ENCODE results near the gene SLC5A12. TPM values are rescaled to one million over a fixed set of nuclear protein-coding genes. Genes with fewer than 3 reads are reported as not detected.

SLC5A12 gene
- total RNA-seq, 4 donors from 2014 or later: not detected

GRCh38 chr11:26665946-26666345, 55.9 kb downstream of the SLC5A12 start:
- TF ChIP-seq, protein P1, sequence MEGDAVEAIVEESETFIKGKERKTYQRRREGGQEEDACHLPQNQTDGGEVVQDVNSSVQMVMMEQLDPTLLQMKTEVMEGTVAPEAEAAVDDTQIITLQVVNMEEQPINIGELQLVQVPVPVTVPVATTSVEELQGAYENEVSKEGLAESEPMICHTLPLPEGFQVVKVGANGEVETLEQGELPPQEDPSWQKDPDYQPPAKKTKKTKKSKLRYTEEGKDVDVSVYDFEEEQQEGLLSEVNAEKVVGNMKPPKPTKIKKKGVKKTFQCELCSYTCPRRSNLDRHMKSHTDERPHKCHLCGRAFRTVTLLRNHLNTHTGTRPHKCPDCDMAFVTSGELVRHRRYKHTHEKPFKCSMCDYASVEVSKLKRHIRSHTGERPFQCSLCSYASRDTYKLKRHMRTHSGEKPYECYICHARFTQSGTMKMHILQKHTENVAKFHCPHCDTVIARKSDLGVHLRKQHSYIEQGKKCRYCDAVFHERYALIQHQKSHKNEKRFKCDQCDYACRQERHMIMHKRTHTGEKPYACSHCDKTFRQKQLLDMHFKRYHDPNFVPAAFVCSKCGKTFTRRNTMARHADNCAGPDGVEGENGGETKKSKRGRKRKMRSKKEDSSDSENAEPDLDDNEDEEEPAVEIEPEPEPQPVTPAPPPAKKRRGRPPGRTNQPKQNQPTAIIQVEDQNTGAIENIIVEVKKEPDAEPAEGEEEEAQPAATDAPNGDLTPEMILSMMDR (IDR thresholded peaks at IDR 0.05): no peak
- TF ChIP-seq POLR2A (IDR thresholded peaks at IDR 0.05; ENCODE audit: low read depth) (no peak), EP300 (IDR thresholded peaks at IDR 0.05) (no peak), POLR2AphosphoS5 (IDR thresholded peaks at IDR 0.05) (no peak)
- Histone ChIP-seq H3K9me3 (no peaks in the 10 kb centered on the region), H3K27ac (replicated peaks in 1 of 4) (no peak overlapping the region), H3K36me3 (no peaks in the 10 kb centered on the region), H3K4me1 (no peaks in the 10 kb centered on the region), H3K4me3 (no peak overlapping the region), H3K27me3 (no peaks in the 10 kb centered on the region)
- no peak for DNase-seq (ENCODE audit: extremely low spot score)
- intact Hi-C loops (cut with DNase I): no loop called here
- whole genome bisulfite sequencing: 90% methylated on average over 1 of the region's 1 CpG

- H3K27me3 ChIP-seq: no peaks in the 10 kb centered on the region
- no peaks in the 10 kb centered on the region for H3K9me3 ChIP-seq
Measured at GRCh38 chr11:26665036-26665435, 56.8 kb downstream of the SLC5A12 start.

GRCh38 chr11:26662916-26663315, 58.9 kb downstream of the SLC5A12 start:
- 85% methylated on average over 1 of the region's 1 CpG for WGBS
- Histone ChIP-seq H3K36me3 (no peaks in the 10 kb centered on the region), H3K4me1 (no peaks in the 10 kb centered on the region), H3K4me3 (no peak overlapping the region), H3K27ac (replicated peaks in 1 of 4) (no peak overlapping the region), H3K27me3 (no peaks in the 10 kb centered on the region), H3K9me3 (no peaks in the 10 kb centered on the region)
- no peak for DNase-seq (ENCODE audit: extremely low spot score)
- intact Hi-C loops (cut with DNase I): no loop called here
- TF ChIP-seq POLR2AphosphoS5 (IDR thresholded peaks at IDR 0.05) (no peak), EP300 (IDR thresholded peaks at IDR 0.05) (no peak), POLR2A (IDR thresholded peaks at IDR 0.05; ENCODE audit: low read depth) (no peak)
- TF ChIP-seq, protein P1 (IDR thresholded peaks at IDR 0.05): no peak

More at GRCh38 chr11:26665036-26665435, 56.8 kb downstream of the SLC5A12 start:
- Histone ChIP-seq H3K27ac (replicated peaks in 1 of 4) (no peak overlapping the region), H3K4me1 (no peaks in the 10 kb centered on the region), H3K36me3 (no peaks in the 10 kb centered on the region), H3K4me3 (no peak overlapping the region)
- intact Hi-C loops (cut with DNase I): no loop called here
- no peak for TF ChIP-seq POLR2AphosphoS5 (IDR thresholded peaks at IDR 0.05)
- no peak for TF ChIP-seq POLR2A (IDR thresholded peaks at IDR 0.05; ENCODE audit: low read depth)
- TF ChIP-seq, protein P1 (IDR thresholded peaks at IDR 0.05): no peak
- no peak for TF ChIP-seq EP300 (IDR thresholded peaks at IDR 0.05)
- no peak for DNase-seq (ENCODE audit: extremely low spot score)
- WGBS: 73% methylated on average over 2 of the region's 2 CpGs

DNA sequence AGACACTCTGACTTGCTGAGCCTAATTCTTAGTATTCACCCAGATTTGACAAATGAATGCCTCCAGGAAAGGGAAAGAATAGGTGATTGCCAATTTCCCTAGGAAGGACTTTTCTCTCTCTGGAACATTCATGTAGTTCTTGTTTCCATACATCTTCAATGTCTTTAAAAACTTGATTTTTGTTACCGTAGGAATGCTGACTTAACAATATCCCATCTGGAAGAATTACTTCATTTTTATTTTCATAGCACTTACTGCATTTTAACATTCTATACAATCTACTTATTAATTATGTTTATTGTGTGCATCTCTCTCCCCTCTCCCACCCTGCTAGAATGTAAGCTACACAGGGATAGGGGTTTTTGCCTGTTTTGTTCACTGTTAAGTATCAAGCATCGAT, 66.6 kb downstream of the SLC5A12 start:
- no peaks in the 10 kb centered on the region for H3K4me1 ChIP-seq
- H3K27me3 ChIP-seq: no peaks in the 10 kb centered on the region
- H3K27ac ChIP-seq (replicated peaks in 1 of 4): no peak overlapping the region
- no peaks in the 10 kb centered on the region for H3K9me3 ChIP-seq
- no peak for TF ChIP-seq EP300 (IDR thresholded peaks at IDR 0.05)
- no peak for TF ChIP-seq POLR2A (IDR thresholded peaks at IDR 0.05; ENCODE audit: low read depth)
- TF ChIP-seq POLR2AphosphoS5 (IDR thresholded peaks at IDR 0.05): no peak
- TF ChIP-seq, protein P1 (IDR thresholded peaks at IDR 0.05): no peak
- H3K36me3 ChIP-seq: no peaks in the 10 kb centered on the region
- no peak overlapping the region for H3K4me3 ChIP-seq
- intact Hi-C loops (cut with DNase I): no loop called here
- WGBS: 93% methylated on average over 2 of the region's 2 CpGs
- DNase-seq (ENCODE audit: extremely low spot score): no peak

DNA sequence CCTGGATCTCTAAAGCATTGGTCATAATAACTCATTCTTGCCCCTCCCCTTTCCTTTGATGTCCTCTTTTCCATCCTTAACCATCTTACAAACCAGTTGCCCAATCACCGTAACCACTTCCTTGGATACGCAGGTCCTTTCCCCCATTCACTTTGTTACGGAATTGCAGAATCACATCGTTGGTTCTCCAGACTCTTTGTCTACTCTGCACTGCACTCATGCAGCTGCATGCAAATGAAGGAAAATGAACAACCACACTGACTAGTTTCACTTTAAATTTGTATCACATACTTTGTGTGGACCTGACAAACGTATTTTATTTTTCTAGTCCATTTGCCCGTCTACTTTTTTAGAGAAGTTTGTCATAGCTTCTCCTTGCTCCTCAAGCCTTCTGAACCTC, 69.9 kb downstream of the SLC5A12 start:
- H3K36me3 ChIP-seq: no peaks in the 10 kb centered on the region
- peaks cover 0 to 3% (median 0%) of the 10 kb centered on the region in 4 donors for H3K4me1 ChIP-seq
- WGBS: 92% methylated on average over 6 of the region's 6 CpGs
- intact Hi-C loops (cut with DNase I): no loop called here
- no peak for DNase-seq (ENCODE audit: extremely low spot score)
- TF ChIP-seq POLR2AphosphoS5 (IDR thresholded peaks at IDR 0.05) (no peak), POLR2A (IDR thresholded peaks at IDR 0.05; ENCODE audit: low read depth) (no peak), EP300 (IDR thresholded peaks at IDR 0.05) (no peak)
- TF ChIP-seq, protein P1 (IDR thresholded peaks at IDR 0.05): no peak
- H3K4me3 ChIP-seq: no peak overlapping the region
- no peaks in the 10 kb centered on the region for H3K9me3 ChIP-seq
- H3K27ac ChIP-seq (replicated peaks in 1 of 4): no peak overlapping the region
- no peaks in the 10 kb centered on the region for H3K27me3 ChIP-seq

All from esophagus muscularis mucosa (tissue), 4 donors.